Gastroesophageal sphincter (tissue), 3 donors: Measurements from ENCODE around the gene GPHN.

Experiments
- CTCF ChIP-seq, 4 experiments: fragments of 200-600 bp in 2 of 4; fragments of 450-650 bp in 2 of 4; sonication (generic) in 1 of 4; IDR thresholded peaks; one replicate each; pipeline ENCODE4 v1.5.1; 2017 to 2019; ENCODE audit warnings: antibody characterized with exemption in 4 of 4, mild to moderate bottlenecking in 2 of 4, moderate library complexity in 2 of 4
- POLR2A ChIP-seq, 2 donors: fragments of 450-650 bp; IDR thresholded peaks; one replicate each; pipeline ENCODE4 v1.6.1; 2017; ENCODE audit warnings: antibody characterized with exemption in 2 of 2, mild to moderate bottlenecking in 2 of 2, moderate library complexity in 1 of 2

DNA sequence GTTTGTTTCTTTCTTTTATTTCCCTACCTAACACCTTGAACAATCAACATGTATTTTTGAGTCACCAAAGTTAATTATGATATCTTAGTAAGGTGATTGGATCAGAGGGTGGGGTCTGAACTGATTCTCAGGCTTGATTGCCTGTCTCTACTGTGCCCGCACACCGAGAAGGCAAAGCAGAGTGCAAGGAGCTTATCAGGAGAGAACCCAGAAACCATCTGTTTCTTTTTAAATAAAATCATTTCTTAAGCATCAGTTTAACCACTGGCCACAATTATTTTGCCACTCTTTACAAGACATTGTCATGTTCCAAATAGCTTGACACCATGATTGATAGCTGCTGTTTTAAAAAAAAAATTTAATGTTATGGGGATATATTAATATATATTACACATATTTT, 684.4 kb downstream of the GPHN start:
- TF ChIP-seq POLR2A (IDR thresholded peaks at IDR 0.05) (no peak), CTCF (IDR thresholded peaks at IDR 0.05) (no peak)
